ENCODE data around the gene NCAPH2. TPM values are rescaled to one million over a fixed set of nuclear protein-coding genes. Genes with fewer than 3 reads are reported as not detected.

The NCAPH2 gene
- total and polyA plus RNA-seq, 2 of the 13 experiments (the other 11 are each of a cell fraction or from before 2014, with no cell fraction given), result 28.1 to 64.4 TPM

DNA sequence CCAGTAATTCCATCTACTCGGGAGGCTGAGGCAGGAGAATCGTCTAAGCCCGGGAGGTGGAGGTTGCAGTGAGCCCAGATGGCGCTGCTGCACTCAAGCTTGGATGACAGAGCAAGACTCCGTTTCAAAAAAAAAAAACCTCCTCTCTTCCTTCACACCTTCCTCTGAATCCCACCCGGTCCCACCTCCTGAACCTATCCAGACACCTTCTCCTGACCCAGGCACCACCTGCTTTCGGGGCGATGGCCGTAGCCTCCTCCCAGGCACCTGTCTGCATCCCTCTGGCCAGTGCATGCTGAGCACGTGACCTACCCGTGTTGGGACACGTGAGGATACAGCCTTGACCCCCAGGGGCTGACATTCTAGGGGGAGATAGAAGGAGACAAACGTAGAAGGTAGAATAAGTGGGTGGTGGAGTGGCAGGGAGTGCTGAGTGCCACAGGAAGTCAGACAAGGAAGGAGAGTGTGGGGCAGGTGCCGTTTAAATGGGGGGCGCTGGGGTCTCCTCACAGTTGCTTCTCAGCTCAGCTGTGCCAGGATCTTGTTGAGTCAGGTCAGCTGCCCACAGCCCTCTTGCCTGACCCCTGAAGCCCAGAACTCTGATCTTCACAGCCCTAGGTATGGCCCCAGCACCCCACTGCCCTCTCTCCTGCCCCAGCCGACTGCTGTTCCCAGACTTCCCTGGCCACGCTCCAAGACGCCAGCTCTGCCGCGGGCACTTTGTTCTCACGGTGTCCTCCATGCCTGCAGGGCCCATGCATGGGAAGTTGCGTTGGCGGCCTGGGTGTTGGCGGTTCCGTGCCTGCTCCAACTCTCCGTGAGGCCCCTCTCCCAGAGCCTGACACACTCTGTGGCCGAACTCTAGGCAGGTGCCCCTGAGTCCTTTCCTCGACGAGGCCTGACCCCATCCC is 22.5 kb upstream of the NCAPH2 start (continued):
- peak; percentile 48; the same call in 1 of the 2 replicates for TF ChIP-seq MEIS2 (CRISPR knock-in tag; IDR thresholded peaks at IDR 0.05)
- 0 out of 2 replicates have a peak, but pooled peaks have one; percentile 20 for TF ChIP-seq DPF2 (CRISPR knock-in tag; IDR thresholded peaks at IDR 0.05; ENCODE audit: borderline replicate concordance, low read depth)
- 0 out of 2 replicates have a peak, but pooled peaks have one; percentile 21 for TF ChIP-seq ZBTB21 (CRISPR knock-in tag; IDR thresholded peaks at IDR 0.05)
- peak; percentile 27; the same call in 1 of the 2 replicates for TF ChIP-seq YEATS2 (CRISPR knock-in tag; IDR thresholded peaks at IDR 0.05; ENCODE audit: borderline replicate concordance)
- peak; percentile 61; the same call in 1 of the 2 replicates for TF ChIP-seq SALL1 (CRISPR knock-in tag; IDR thresholded peaks at IDR 0.05)
- TF ChIP-seq SKI (IDR thresholded peaks at IDR 0.05; ENCODE audit: partially characterized antibody), result no peak
- TF ChIP-seq ZNF224 (CRISPR knock-in tag; IDR thresholded peaks at IDR 0.05), result peak; percentile 76; the same call in 1 of the 2 replicates
- no peak for TF ChIP-seq NFATC3 (CRISPR knock-in tag; IDR thresholded peaks at IDR 0.05)
- no peak for TF ChIP-seq RFX5 (IDR thresholded peaks at IDR 0.05; ENCODE audit: low read depth, low read length)
- TF ChIP-seq, protein P1, sequence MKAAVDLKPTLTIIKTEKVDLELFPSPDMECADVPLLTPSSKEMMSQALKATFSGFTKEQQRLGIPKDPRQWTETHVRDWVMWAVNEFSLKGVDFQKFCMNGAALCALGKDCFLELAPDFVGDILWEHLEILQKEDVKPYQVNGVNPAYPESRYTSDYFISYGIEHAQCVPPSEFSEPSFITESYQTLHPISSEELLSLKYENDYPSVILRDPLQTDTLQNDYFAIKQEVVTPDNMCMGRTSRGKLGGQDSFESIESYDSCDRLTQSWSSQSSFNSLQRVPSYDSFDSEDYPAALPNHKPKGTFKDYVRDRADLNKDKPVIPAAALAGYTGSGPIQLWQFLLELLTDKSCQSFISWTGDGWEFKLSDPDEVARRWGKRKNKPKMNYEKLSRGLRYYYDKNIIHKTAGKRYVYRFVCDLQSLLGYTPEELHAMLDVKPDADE (CRISPR knock-in tag; IDR thresholded peaks at IDR 0.05), result no peak
- TF ChIP-seq, protein P2, sequence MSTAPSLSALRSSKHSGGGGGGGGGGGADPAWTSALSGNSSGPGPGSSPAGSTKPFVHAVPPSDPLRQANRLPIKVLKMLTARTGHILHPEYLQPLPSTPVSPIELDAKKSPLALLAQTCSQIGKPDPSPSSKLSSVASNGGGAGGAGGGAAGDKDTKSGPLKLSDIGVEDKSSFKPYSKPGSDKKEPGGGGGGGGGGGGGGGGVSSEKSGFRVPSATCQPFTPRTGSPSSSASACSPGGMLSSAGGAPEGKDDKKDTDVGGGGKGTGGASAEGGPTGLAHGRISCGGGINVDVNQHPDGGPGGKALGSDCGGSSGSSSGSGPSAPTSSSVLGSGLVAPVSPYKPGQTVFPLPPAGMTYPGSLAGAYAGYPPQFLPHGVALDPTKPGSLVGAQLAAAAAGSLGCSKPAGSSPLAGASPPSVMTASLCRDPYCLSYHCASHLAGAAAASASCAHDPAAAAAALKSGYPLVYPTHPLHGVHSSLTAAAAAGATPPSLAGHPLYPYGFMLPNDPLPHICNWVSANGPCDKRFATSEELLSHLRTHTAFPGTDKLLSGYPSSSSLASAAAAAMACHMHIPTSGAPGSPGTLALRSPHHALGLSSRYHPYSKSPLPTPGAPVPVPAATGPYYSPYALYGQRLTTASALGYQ (CRISPR knock-in tag; IDR thresholded peaks at IDR 0.05), result no peak
- TF ChIP-seq ATF7-NPFF (CRISPR knock-in tag; IDR thresholded peaks at IDR 0.05; ENCODE audit: low read depth), result 0 out of 2 replicates have a peak, but pooled peaks have one; percentile 11
- TF ChIP-seq, protein P3, sequence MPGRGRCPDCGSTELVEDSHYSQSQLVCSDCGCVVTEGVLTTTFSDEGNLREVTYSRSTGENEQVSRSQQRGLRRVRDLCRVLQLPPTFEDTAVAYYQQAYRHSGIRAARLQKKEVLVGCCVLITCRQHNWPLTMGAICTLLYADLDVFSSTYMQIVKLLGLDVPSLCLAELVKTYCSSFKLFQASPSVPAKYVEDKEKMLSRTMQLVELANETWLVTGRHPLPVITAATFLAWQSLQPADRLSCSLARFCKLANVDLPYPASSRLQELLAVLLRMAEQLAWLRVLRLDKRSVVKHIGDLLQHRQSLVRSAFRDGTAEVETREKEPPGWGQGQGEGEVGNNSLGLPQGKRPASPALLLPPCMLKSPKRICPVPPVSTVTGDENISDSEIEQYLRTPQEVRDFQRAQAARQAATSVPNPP (CRISPR knock-in tag; IDR thresholded peaks at IDR 0.05), result peak; percentile 47; the same call in 1 of the 2 replicates

All from HepG2 (cell line).